H1 (cell line): ENCODE measurements around the gene FAM120C. TPM values are rescaled to one million over a fixed set of nuclear protein-coding genes. Genes with fewer than 3 reads are reported as not detected.

Experiments
- CTCF ChIA-PET: fragments of 300-600 bp; sonication (Branson Sonifier 250); formaldehyde crosslinking; loops from one replicate; lab custom pipeline; 2021; ENCODE audit not compliant: partially characterized antibody; lab: Charles Lee
- POLR2A ChIA-PET: fragments of 300-600 bp; sonication (Branson Sonifier 250); formaldehyde crosslinking; loops from one replicate; lab custom pipeline; 2021; ENCODE audit warnings: inconsistent platforms; ENCODE audit not compliant: partially characterized antibody; lab: Charles Lee
- DNase-seq, 2 experiments: peaks; one replicate each; pipeline versions ENCODE4 v3.0.0 to v3.0.0-alpha.2; 2010 to 2022; ENCODE audit warnings: low spot score in 2 of 2, low read depth in 1 of 2, mixed read lengths in 1 of 2
- FAIRE-seq: peaks from 2 replicates; lab custom pipeline; 2011; peaks lifted over from hg19 to GRCh38; lab: Jason Lieb, UNC
- H2AFZ ChIP-seq: 2 replicates; pipeline ENCODE4 v1.8.1; 2012; ENCODE audit warnings: low read length, inconsistent platforms
- H2AK5ac ChIP-seq: 2 replicates; pipeline ENCODE4 v1.6.1; 2013; ENCODE audit warnings: low read depth, low read length
- H2BK120ac ChIP-seq: replicated peaks from 2 replicates; pipeline ENCODE3; 2013; ENCODE audit warnings: low read depth, low read length, inconsistent platforms
- H2BK12ac ChIP-seq: 2 replicates; pipeline ENCODE4 v1.6.1; 2013; ENCODE audit warnings: low read depth, low read length
- H2BK15ac ChIP-seq: 2 replicates; pipeline ENCODE4 v1.6.1; 2013; ENCODE audit warnings: low read length
- H2BK20ac ChIP-seq: 2 replicates; pipeline ENCODE4 v1.6.1; 2013; ENCODE audit warnings: low read length
- H2BK5ac ChIP-seq: 2 replicates; pipeline ENCODE4 v1.6.1; 2013; ENCODE audit warnings: low read depth, low read length
- H3K14ac ChIP-seq: 2 replicates; pipeline ENCODE4 v1.6.1; 2013; ENCODE audit warnings: inconsistent platforms; ENCODE audit not compliant: insufficient read length
- H3K18ac ChIP-seq: 2 replicates; pipeline ENCODE4 v1.6.1; 2013; ENCODE audit warnings: low read length; ENCODE audit errors: extremely low read depth
- H3K23ac ChIP-seq: 2 replicates; pipeline ENCODE4 v1.6.1; 2013; ENCODE audit warnings: inconsistent platforms; ENCODE audit not compliant: insufficient read length
- H3K23me2 ChIP-seq: 2 replicates; pipeline ENCODE4 v1.6.1; 2013; ENCODE audit warnings: low read depth, low read length
- H3K27ac ChIP-seq: 2 replicates; pipeline ENCODE4 v1.6.1; 2011; ENCODE audit warnings: low read depth, low read length, inconsistent platforms
- H3K27me3 ChIP-seq, 4 experiments: replicated peaks in 1 of 4; 1 replicate in 1 of 4; 2 replicates in 3 of 4; pipeline versions ENCODE4 v1.6.1 to v1.8.1; 2011 to 2013; ENCODE audit warnings: low read length in 3 of 4, mild to moderate bottlenecking in 3 of 4, inconsistent platforms in 2 of 4, mixed read lengths in 2 of 4, moderate library complexity in 1 of 4; ENCODE audit not compliant: control insufficient read depth in 3 of 4, insufficient read depth in 3 of 4; ENCODE audit errors: extremely low read depth in 1 of 4
- H3K36me3 ChIP-seq, 4 experiments: 2 replicates each; pipeline versions ENCODE4 v1.6.1 to v1.8.1; 2011 to 2013; ENCODE audit warnings: mild to moderate bottlenecking in 4 of 4, low read length in 3 of 4, moderate library complexity in 2 of 4, control low read depth in 1 of 4, inconsistent platforms in 1 of 4; ENCODE audit not compliant: insufficient read depth in 4 of 4, control insufficient read depth in 2 of 4
- H3K4ac ChIP-seq: replicated peaks from 2 replicates; pipeline ENCODE3; 2013; ENCODE audit warnings: low read length, low read depth, mixed read lengths, inconsistent platforms; ENCODE audit not compliant: insufficient read length
- H3K4me1 ChIP-seq, 4 experiments: replicated peaks in 1 of 4; 1 replicate in 1 of 4; 2 replicates in 3 of 4; pipeline versions ENCODE4 v1.6.1 to v1.8.1; 2011 to 2013; ENCODE audit warnings: low read length in 3 of 4, inconsistent platforms in 2 of 4, mixed read lengths in 1 of 4; ENCODE audit not compliant: insufficient read depth in 4 of 4, control insufficient read depth in 3 of 4
- H3K4me2 ChIP-seq, 2 experiments: 2 replicates each; pipeline versions ENCODE4 v1.6.1 to v1.8.1; 2011 to 2013; ENCODE audit warnings: low read depth in 2 of 2, low read length in 2 of 2, control low read depth in 1 of 2, inconsistent platforms in 1 of 2, mild to moderate bottlenecking in 1 of 2; ENCODE audit not compliant: insufficient read depth in 1 of 2
- H3K4me3 ChIP-seq, 4 experiments: fragments of 200-600, 300-600 bp in 1 of 4; sonication (generic), shearing (Covaris generic), sonication (Bioruptor Twin) in 1 of 4; 2 replicates each; pipeline versions ENCODE4 v1.5.1 to v1.8.1; 2011 to 2016; ENCODE audit warnings: low read length in 4 of 4, low read depth in 3 of 4, control low read depth in 2 of 4, inconsistent platforms in 2 of 4, mild to moderate bottlenecking in 2 of 4, mixed read lengths in 1 of 4, moderate library complexity in 1 of 4; ENCODE audit not compliant: insufficient read depth in 2 of 4; ENCODE audit errors: extremely low read depth in 1 of 4
- H3K56ac ChIP-seq: replicated peaks from 2 replicates; pipeline ENCODE3; 2013; ENCODE audit warnings: low read depth, mild to moderate bottlenecking, mixed read lengths, low read length, inconsistent platforms; ENCODE audit not compliant: insufficient read length
- H3K79me1 ChIP-seq: 2 replicates; pipeline ENCODE4 v1.6.1; 2013; ENCODE audit warnings: low read depth, low read length, control low read depth
- H3K79me2 ChIP-seq, 2 experiments: 2 replicates each; pipeline versions ENCODE4 v1.6.1 to v1.8.1; 2012 to 2013; ENCODE audit warnings: low read length in 2 of 2, mild to moderate bottlenecking in 2 of 2, inconsistent platforms in 1 of 2; ENCODE audit not compliant: insufficient read depth in 2 of 2, control insufficient read depth in 1 of 2
- H3K9ac ChIP-seq, 4 experiments: replicated peaks in 1 of 4; 1 replicate in 1 of 4; 2 replicates in 3 of 4; pipeline versions ENCODE4 v1.6.1 to v1.8.1; 2011 to 2013; ENCODE audit warnings: low read depth in 3 of 4, low read length in 3 of 4, control low read depth in 2 of 4, mild to moderate bottlenecking in 2 of 4, moderate library complexity in 2 of 4, inconsistent platforms in 1 of 4; ENCODE audit errors: extremely low read depth in 1 of 4
- H3K9me3 ChIP-seq, 2 experiments: 2 replicates each; pipeline versions ENCODE4 v1.6.1 to v1.8.1; 2012 to 2013; ENCODE audit warnings: mild to moderate bottlenecking in 2 of 2, moderate library complexity in 2 of 2, control low read depth in 1 of 2, inconsistent platforms in 1 of 2, low read depth in 1 of 2, low read length in 1 of 2, mixed read lengths in 1 of 2; ENCODE audit not compliant: insufficient read depth in 2 of 2
- H4K20me1 ChIP-seq, 2 experiments: replicated peaks in 1 of 2; 2 replicates each; pipeline versions ENCODE3 to v1.8.1; 2011 to 2013; ENCODE audit warnings: inconsistent platforms in 2 of 2, low read length in 2 of 2, mild to moderate bottlenecking in 1 of 2; ENCODE audit not compliant: insufficient read depth in 2 of 2, control insufficient read depth in 1 of 2
- H4K5ac ChIP-seq: 2 replicates; pipeline ENCODE4 v1.6.1; 2013; ENCODE audit warnings: low read length, low read depth, mixed read lengths, inconsistent platforms; ENCODE audit not compliant: insufficient read length
- H4K8ac ChIP-seq: 2 replicates; pipeline ENCODE4 v1.8.0; 2013; ENCODE audit warnings: mild to moderate bottlenecking, moderate library complexity, low read length, inconsistent platforms; ENCODE audit not compliant: insufficient read depth; ENCODE audit errors: extremely low read depth
- H4K91ac ChIP-seq: replicated peaks from 2 replicates; pipeline ENCODE3; 2013; ENCODE audit warnings: low read length, mixed read lengths, inconsistent platforms; ENCODE audit not compliant: insufficient read length
- CBX8 ChIP-seq: fragments of 300-800, 300-1000 bp; sonication (generic); IDR thresholded peaks from 2 replicates; pipeline ENCODE4 v1.7.1; 2016; ENCODE audit warnings: low read depth, low read length, borderline replicate concordance
- CHD1 ChIP-seq: IDR thresholded peaks from 2 replicates; pipeline ENCODE4 v1.6.1; 2012; ENCODE audit warnings: low read depth, low read length, improper control_type of control experiment
- CHD2 ChIP-seq: IDR thresholded peaks from 2 replicates; pipeline ENCODE4 v1.6.1; 2012; ENCODE audit warnings: low read length, improper control_type of control experiment
- EGR1 ChIP-seq: IDR thresholded peaks from 2 replicates; pipeline ENCODE4 v1.6.1; 2011; ENCODE audit warnings: low read depth, low read length, borderline replicate concordance
- FOSL1 ChIP-seq: IDR thresholded peaks from 2 replicates; pipeline ENCODE4 v1.6.1; 2011; ENCODE audit warnings: mild to moderate bottlenecking, low read depth, low read length, moderate library complexity; ENCODE audit not compliant: insufficient read depth
- HDAC6 ChIP-seq: IDR thresholded peaks from one replicate; pipeline ENCODE4 v1.7.1; 2012; ENCODE audit warnings: low read depth, mild to moderate bottlenecking, inconsistent platforms, low read length, moderate library complexity
- JUN ChIP-seq: IDR thresholded peaks from 2 replicates; pipeline ENCODE4 v1.6.1; 2011; ENCODE audit warnings: low read depth, mild to moderate bottlenecking, improper control_type of control experiment, low read length
- JUND ChIP-seq: IDR thresholded peaks from 2 replicates; pipeline ENCODE4 v1.6.1; 2011; ENCODE audit warnings: mild to moderate bottlenecking, improper control_type of control experiment, low read length
- KDM4A ChIP-seq: IDR thresholded peaks from one replicate; pipeline ENCODE4 v1.7.1; 2012; ENCODE audit warnings: low read depth, mild to moderate bottlenecking, moderate library complexity, low read length, inconsistent platforms; ENCODE audit not compliant: severe bottlenecking
- NANOG ChIP-seq: IDR thresholded peaks from 2 replicates; pipeline ENCODE4 v1.6.1; 2011; ENCODE audit warnings: low read length, low read depth, mild to moderate bottlenecking, inconsistent platforms; ENCODE audit not compliant: insufficient read depth, poor library complexity, severe bottlenecking
- PHF8 ChIP-seq: fragments of 200-600 bp; sonication (generic); conservative IDR thresholded peaks from 2 replicates; pipeline ENCODE4 v1.7.1; 2012; ENCODE audit warnings: low read depth, mild to moderate bottlenecking, inconsistent platforms, low read length, moderate library complexity
- SIN3A ChIP-seq, 2 experiments: IDR thresholded peaks in 1 of 2; conservative IDR thresholded peaks in 1 of 2; 2 replicates each; pipeline ENCODE4 v1.6.1; 2011 to 2012; ENCODE audit warnings: low read length in 2 of 2, improper control_type of control experiment in 1 of 2, low read depth in 1 of 2, mild to moderate bottlenecking in 1 of 2
- TAF1 ChIP-seq: IDR thresholded peaks from 2 replicates; pipeline ENCODE4 v1.6.1; 2011; ENCODE audit warnings: mild to moderate bottlenecking, low read depth, low read length
- WGBS, 2 experiments: shearing (Covaris generic) in 1 of 2; methylation state at CpG; one replicate each; pipeline versions ENCODE4 v1.1.6 to v1.1.7; 2013 to 2015; ENCODE audit warnings: low lambda C conversion rate in 2 of 2, mixed read lengths in 2 of 2, inconsistent platforms in 1 of 2, low coverage in 1 of 2, missing lambda C conversion rate in 1 of 2; ENCODE audit not compliant: insufficient replicate concordance in 2 of 2, insufficient coverage in 1 of 2, insufficient read length in 1 of 2; ENCODE audit errors: extremely low coverage in 1 of 2, missing lambda C conversion rate in 1 of 2; 5-methylcytosine and 5-hydroxymethylcytosine counted together
- polyA plus RNA-seq, 7 experiments: library from polyadenylated mRNA; depleted of rRNA in 3 of 7; stranded (reverse) in 5 of 7; unstranded in 2 of 7; fragments of >200 nt in 5 of 7; fragments of 200-250 nt in 2 of 7; gene quantifications; 1 replicate in 5 of 7; 2 replicates in 1 of 7; 4 replicates in 1 of 7; pipeline versions ENCODE4 v1.2.1 to v1.2.3, GENCODE V29; 2011 to 2013; ENCODE audit warnings: missing spikeins in 2 of 7, mixed read lengths in 2 of 7
- total RNA-seq: library from RNA; stranded (reverse); fragmentation: NEBNext Ultra II Directional; extraction: Animal tissue kit (Norgen Biotek cat#: 25700); gene quantifications from 2 replicates; pipeline ENCODE4 v1.2.1, GENCODE V29; 2021

The FAM120C gene
- total and polyA plus RNA-seq, 2 of the 8 experiments (the other 6 are each of a cell fraction or from before 2014, with no cell fraction given): 4.4 to 8.1 TPM

- 92% methylated on average over 4 of the region's 4 CpGs; no CpG with 5 or more reads in 1 of the 2 experiments for WGBS, 2 experiments
- H3K4me2 ChIP-seq: no peak overlapping the region
- no peak overlapping the region for H3K56ac ChIP-seq
- TF ChIP-seq TAF1 (no peak), PHF8 (no peak), EGR1 (no peak), NANOG (no peak), KDM4A (no peak), FOSL1 (no peak), CHD1 (no peak), CBX8 (no peak), JUN (no peak), SIN3A (conservative IDR thresholded peaks at IDR 0.05 in 1 of 2, IDR thresholded peaks at IDR 0.05 in 1 of 2; ENCODE audit: low read depth in 1 of 2, low read length in 2 of 2) (no peak), CHD2 (no peak), HDAC6 (no peak), JUND (no peak)
- no peak overlapping the region for H4K8ac ChIP-seq
- no peaks in the 10 kb centered on the region for H3K9me3 ChIP-seq
- no peak overlapping the region for H2BK120ac ChIP-seq
- H3K4me1 ChIP-seq: no peaks in the 10 kb centered on the region
- DNase-seq (no peak), FAIRE-seq (no peak)
- H3K79me2 ChIP-seq: peaks cover 0 to 4% of the 10 kb centered on the region in 2 experiments; a peak in 2 of 4 replicates
- peaks cover 0 to 1% of the 10 kb centered on the region in 2 experiments for H4K20me1 ChIP-seq
- H3K18ac ChIP-seq: no peak overlapping the region
- H3K79me1 ChIP-seq: no peaks in the 10 kb centered on the region
- H3K4me3 ChIP-seq: no peak overlapping the region
- H2AK5ac ChIP-seq: no peak overlapping the region
- H2BK5ac ChIP-seq: no peak overlapping the region
- H3K4ac ChIP-seq: no peak overlapping the region
- no peak overlapping the region for H4K91ac ChIP-seq
- no peak overlapping the region for H3K14ac ChIP-seq
- H2AFZ ChIP-seq: no peak overlapping the region
- H3K23me2 ChIP-seq: no peaks in the 10 kb centered on the region
- no peak overlapping the region for H2BK12ac ChIP-seq
- no peak overlapping the region for H3K9ac ChIP-seq
- peaks cover 0 to 4% (median 0%) of the 10 kb centered on the region in 4 experiments; a peak in 2 of 8 replicates for H3K36me3 ChIP-seq
- ChIA-PET POLR2A (interaction anchor here (1.4 to 3.1 kb wide), 2 partner anchors 9 to 11 kb away, joined by 3 to 11 read pairs; partner anchors contain the start of gene FAM120C), CTCF (no interaction called here)
- H3K27ac ChIP-seq: no peak overlapping the region
- no peak overlapping the region for H4K5ac ChIP-seq
- no peaks in the 10 kb centered on the region for H3K27me3 ChIP-seq
- no peak overlapping the region for H2BK15ac ChIP-seq
- H2BK20ac ChIP-seq: no peak overlapping the region
- H3K23ac ChIP-seq: no peak overlapping the region
These were observed 11.4 kb downstream of the FAM120C start for GRCh38 chrX:54171527-54172250.
